ENCODE measurements around the gene UGT1A8.

Gene UGT1A8

DNA sequence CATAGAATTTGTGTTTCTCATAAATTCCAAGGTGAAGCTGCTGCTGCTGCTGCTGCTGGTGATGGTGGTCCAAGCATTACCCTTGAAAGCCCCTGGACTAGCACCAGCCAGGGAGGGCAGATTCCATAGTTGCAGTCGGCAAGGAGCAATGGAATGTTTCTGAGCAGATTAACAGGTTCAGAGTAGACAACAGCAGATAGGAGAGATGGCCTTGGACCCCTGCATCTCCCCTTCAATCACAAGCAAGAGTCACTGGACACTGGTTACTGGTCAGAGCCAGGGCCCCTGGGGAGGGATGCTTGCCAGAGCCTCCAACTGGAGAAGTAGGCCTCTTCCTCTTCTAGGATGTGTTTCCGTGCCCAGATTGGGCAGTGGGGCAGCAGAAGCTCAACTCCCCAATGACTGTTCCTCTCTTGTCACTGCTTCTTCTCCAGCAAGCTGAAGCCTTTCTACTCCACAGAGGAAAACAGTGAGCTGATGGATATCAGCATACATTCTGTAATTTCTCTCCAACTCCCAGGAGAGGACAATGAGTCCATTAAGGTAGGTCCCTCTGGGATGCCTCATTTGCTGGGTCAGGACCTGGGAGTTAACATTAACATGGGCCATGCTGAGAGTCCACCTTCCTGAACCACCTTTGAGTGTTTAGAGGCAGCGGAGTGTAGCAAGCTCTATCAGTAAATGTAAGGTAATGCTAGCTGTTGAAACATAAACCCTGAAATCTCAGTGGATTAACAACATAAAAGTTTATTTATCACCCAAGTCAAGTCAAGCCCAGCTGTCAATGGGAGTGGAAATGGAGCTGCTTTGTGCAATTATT, 196.0 kb downstream of the UGT1A8 start:
- H3K9ac ChIP-seq (ENCODE audit: low read depth, low read length, poor library complexity) = no peak overlapping the region
- H3K18ac ChIP-seq (ENCODE audit: low read length) = no peak overlapping the region
- no peaks in the 10 kb centered on the region for H3K4me1 ChIP-seq (ENCODE audit: control insufficient read depth in 2 of 2, insufficient read depth in 1 of 2, low read depth in 1 of 2, low read length in 2 of 2)
- no peak overlapping the region for H3K4me3 ChIP-seq (ENCODE audit: low read length in 2 of 2)
- H3K14ac ChIP-seq (ENCODE audit: low read length) = no peak overlapping the region
- no peaks in the 10 kb centered on the region for H3K36me3 ChIP-seq (replicated peaks in 1 of 2; ENCODE audit: control insufficient read depth in 2 of 2, insufficient read depth in 2 of 2, low read length in 2 of 2)
- H2BK120ac ChIP-seq (ENCODE audit: low read depth, low read length) = no peak overlapping the region
- H3K4me2 ChIP-seq (ENCODE audit: insufficient read depth, low read length, poor library complexity, severe bottlenecking) = no peak overlapping the region
- no CpG with 5 or more reads among the region's 3 CpGs for WGBS, 2 donors (ENCODE audit: extremely low coverage in 2 of 2, insufficient read length in 2 of 2, insufficient replicate concordance in 1 of 2)
- H2BK5ac ChIP-seq (ENCODE audit: low read length) = no peak overlapping the region
- H4K8ac ChIP-seq (ENCODE audit: low read depth, low read length) = no peak overlapping the region
- no peaks in the 10 kb centered on the region for H3K9me3 ChIP-seq (replicated peaks in 1 of 2; ENCODE audit: control insufficient read depth in 2 of 2, insufficient read depth in 1 of 2, low read depth in 1 of 2, low read length in 2 of 2)
- no peak overlapping the region for H2AFZ ChIP-seq (ENCODE audit: low read length)
- peaks cover 0 to 2% (median 0%) of the 10 kb centered on the region in 3 experiments for H3K27me3 ChIP-seq (ENCODE audit: control insufficient read depth in 3 of 3, insufficient read depth in 3 of 3, low read depth in 1 of 3, low read length in 3 of 3)
- H2BK12ac ChIP-seq (ENCODE audit: low read length) = no peak overlapping the region
- H3K4ac ChIP-seq (ENCODE audit: low read length) = no peak overlapping the region
- no peak overlapping the region for H2AK5ac ChIP-seq (ENCODE audit: low read depth, low read length)
- H4K91ac ChIP-seq (ENCODE audit: low read depth, low read length, poor library complexity) = no peak overlapping the region
- no peak overlapping the region for H2BK15ac ChIP-seq (ENCODE audit: low read length)
- H3K79me1 ChIP-seq (ENCODE audit: low read depth, low read length) = no peaks in the 10 kb centered on the region
- DNase-seq (ENCODE audit: low spot score) = no peak
- H3K23ac ChIP-seq (ENCODE audit: low read depth, low read length, poor library complexity) = no peak overlapping the region
- no peak overlapping the region for H3K27ac ChIP-seq (replicated peaks; ENCODE audit: low read length)

DNA sequence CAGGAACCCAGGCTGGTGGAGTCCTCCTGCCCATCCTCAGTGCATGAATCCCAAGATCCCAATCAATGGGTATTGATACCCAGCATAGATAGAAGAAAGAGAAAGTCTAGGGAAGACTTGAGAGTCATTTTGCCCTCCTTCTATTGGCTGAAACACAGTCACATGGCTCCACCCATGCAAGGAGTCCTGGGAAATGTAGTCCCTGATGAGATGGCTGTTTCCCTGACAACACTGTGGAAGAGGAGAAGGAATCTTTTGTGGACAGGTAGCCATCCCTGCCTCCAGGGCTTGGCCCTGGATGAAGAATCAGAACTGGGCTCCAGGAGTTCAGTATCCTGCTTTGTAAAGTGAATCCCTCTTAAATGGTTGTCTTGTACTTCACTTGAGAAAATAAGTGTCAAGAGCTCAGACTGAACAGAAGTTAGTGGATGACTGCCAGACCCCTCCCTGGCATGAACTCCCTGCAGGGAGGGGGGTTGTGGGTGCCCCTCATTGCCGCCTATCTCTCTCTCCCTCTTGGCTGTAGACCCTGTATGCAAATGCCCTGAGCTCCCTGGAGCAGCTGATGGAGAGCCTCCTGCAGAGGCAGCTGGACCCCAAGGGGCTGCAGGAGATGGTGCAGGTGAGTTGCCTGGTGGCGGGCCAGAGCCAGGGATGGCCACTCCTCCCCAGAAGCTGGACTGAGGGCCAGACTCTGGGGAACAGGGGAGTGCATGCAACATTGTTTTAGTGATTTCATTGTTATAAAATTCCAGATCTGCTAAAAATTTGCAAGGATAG, 196.8 kb downstream of the UGT1A8 start:
- no peaks in the 10 kb centered on the region for H3K36me3 ChIP-seq (replicated peaks in 1 of 2; ENCODE audit: control insufficient read depth in 2 of 2, insufficient read depth in 2 of 2, low read length in 2 of 2)
- no peak for DNase-seq (ENCODE audit: low spot score)

DNA sequence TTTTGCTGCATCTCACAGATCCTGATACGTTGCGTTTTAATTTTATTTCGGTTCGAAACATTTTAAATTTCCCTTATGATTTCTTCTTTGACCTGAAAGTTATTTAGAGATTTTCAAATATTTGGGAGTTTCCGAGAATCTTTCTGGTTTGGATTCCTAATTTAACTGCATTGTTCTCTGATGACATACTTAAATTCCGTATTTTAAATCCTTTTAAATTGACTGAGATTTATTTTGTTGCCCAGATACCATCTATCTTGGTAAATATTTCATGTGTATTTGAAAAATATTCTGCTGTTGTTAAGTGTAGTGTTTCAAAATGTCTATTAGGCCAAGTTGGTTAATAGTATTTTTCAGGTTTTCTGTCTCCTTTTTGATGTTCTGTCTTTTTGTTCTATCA, 198.4 kb downstream of the UGT1A8 start:
- Histone ChIP-seq H3K4me2 (ENCODE audit: insufficient read depth, low read length, poor library complexity, severe bottlenecking) (no peak overlapping the region), H3K23ac (ENCODE audit: low read depth, low read length, poor library complexity) (no peak overlapping the region), H3K4ac (ENCODE audit: low read length) (no peak overlapping the region)

More for the DNA sequence above, 196.8 kb downstream of the UGT1A8 start:
- H2BK5ac ChIP-seq (ENCODE audit: low read length) = no peak overlapping the region
- H3K4me3 ChIP-seq (ENCODE audit: low read length in 2 of 2) = no peak overlapping the region
- H3K27ac ChIP-seq (replicated peaks; ENCODE audit: low read length) = no peak overlapping the region
- no peaks in the 10 kb centered on the region for H3K79me1 ChIP-seq (ENCODE audit: low read depth, low read length)
- no peak overlapping the region for H4K91ac ChIP-seq (ENCODE audit: low read depth, low read length, poor library complexity)
- no peak overlapping the region for H3K23ac ChIP-seq (ENCODE audit: low read depth, low read length, poor library complexity)
- H3K4me2 ChIP-seq (ENCODE audit: insufficient read depth, low read length, poor library complexity, severe bottlenecking) = no peak overlapping the region
- no peaks in the 10 kb centered on the region for H3K27me3 ChIP-seq (ENCODE audit: control insufficient read depth in 3 of 3, insufficient read depth in 3 of 3, low read depth in 1 of 3, low read length in 3 of 3)
- no peak overlapping the region for H2BK12ac ChIP-seq (ENCODE audit: low read length)
- no peak overlapping the region for H2BK120ac ChIP-seq (ENCODE audit: low read depth, low read length)
- no peak overlapping the region for H3K4ac ChIP-seq (ENCODE audit: low read length)
- H3K4me1 ChIP-seq (ENCODE audit: control insufficient read depth in 2 of 2, insufficient read depth in 1 of 2, low read depth in 1 of 2, low read length in 2 of 2) = no peaks in the 10 kb centered on the region
- no peak overlapping the region for H2AFZ ChIP-seq (ENCODE audit: low read length)
- no peaks in the 10 kb centered on the region for H3K9me3 ChIP-seq (replicated peaks in 1 of 2; ENCODE audit: control insufficient read depth in 2 of 2, insufficient read depth in 1 of 2, low read depth in 1 of 2, low read length in 2 of 2)
- H3K18ac ChIP-seq (ENCODE audit: low read length) = peak overlapping the region; percentile 71
- WGBS, 2 donors (ENCODE audit: extremely low coverage in 2 of 2, insufficient read length in 2 of 2, insufficient replicate concordance in 1 of 2) = no CpG with 5 or more reads among the region's 2 CpGs
- H2AK5ac ChIP-seq (ENCODE audit: low read depth, low read length) = no peak overlapping the region
- no peak overlapping the region for H3K9ac ChIP-seq (ENCODE audit: low read depth, low read length, poor library complexity)
- H2BK15ac ChIP-seq (ENCODE audit: low read length) = no peak overlapping the region
- no peak overlapping the region for H3K14ac ChIP-seq (ENCODE audit: low read length)
- H4K8ac ChIP-seq (ENCODE audit: low read depth, low read length) = no peak overlapping the region

DNA sequence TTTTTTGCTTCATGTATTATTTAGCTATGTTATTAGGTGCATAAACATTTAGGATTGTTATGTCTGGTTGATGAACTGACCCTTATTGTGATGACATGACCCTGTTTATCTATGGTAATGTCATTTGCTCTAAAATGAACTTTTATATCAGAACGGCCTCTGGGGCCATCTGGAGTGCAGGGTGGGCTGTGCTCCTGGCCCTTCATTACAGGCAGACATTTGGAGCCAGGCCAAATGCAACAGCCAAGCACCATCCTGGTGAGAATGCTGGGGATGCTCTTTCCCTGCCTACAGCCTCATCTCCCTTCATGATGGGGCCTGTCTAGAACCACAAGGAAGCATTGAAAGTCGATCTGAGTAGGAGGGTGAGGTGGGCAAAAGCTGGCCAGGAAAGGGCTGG, 198.9 kb downstream of the UGT1A8 start:
- Histone ChIP-seq H4K91ac (ENCODE audit: low read depth, low read length, poor library complexity) (no peak overlapping the region), H2BK120ac (ENCODE audit: low read depth, low read length) (no peak overlapping the region), H3K18ac (ENCODE audit: low read length) (no peak overlapping the region), H3K9ac (ENCODE audit: low read depth, low read length, poor library complexity) (no peak overlapping the region), H3K27ac (replicated peaks; ENCODE audit: low read length) (no peak overlapping the region), H2AK5ac (ENCODE audit: low read depth, low read length) (no peak overlapping the region), H2BK15ac (ENCODE audit: low read length) (no peak overlapping the region), H3K9me3 (replicated peaks in 1 of 2; ENCODE audit: control insufficient read depth in 2 of 2, insufficient read depth in 1 of 2, low read depth in 1 of 2, low read length in 2 of 2) (no peaks in the 10 kb centered on the region), H2BK12ac (ENCODE audit: low read length) (no peak overlapping the region), H3K4me3 (ENCODE audit: low read length in 2 of 2) (no peak overlapping the region), H3K4me2 (ENCODE audit: insufficient read depth, low read length, poor library complexity, severe bottlenecking) (no peak overlapping the region), H3K14ac (ENCODE audit: low read length) (no peak overlapping the region), H2AFZ (ENCODE audit: low read length) (no peak overlapping the region), H2BK5ac (ENCODE audit: low read length) (no peak overlapping the region), H3K79me1 (ENCODE audit: low read depth, low read length) (no peaks in the 10 kb centered on the region), H3K36me3 (replicated peaks in 1 of 2; ENCODE audit: control insufficient read depth in 2 of 2, insufficient read depth in 2 of 2, low read length in 2 of 2) (no peaks in the 10 kb centered on the region), H3K27me3 (ENCODE audit: control insufficient read depth in 3 of 3, insufficient read depth in 3 of 3, low read depth in 1 of 3, low read length in 3 of 3) (peaks cover 0 to 3% (median 0%) of the 10 kb centered on the region in 3 experiments), H4K8ac (ENCODE audit: low read depth, low read length) (no peak overlapping the region), H3K4ac (ENCODE audit: low read length) (no peak overlapping the region), H3K4me1 (ENCODE audit: control insufficient read depth in 2 of 2, insufficient read depth in 1 of 2, low read depth in 1 of 2, low read length in 2 of 2) (peaks cover 0 to 2% of the 10 kb centered on the region in 2 donors), H3K23ac (ENCODE audit: low read depth, low read length, poor library complexity) (peak overlapping the region; percentile 28)
- WGBS, 2 donors (ENCODE audit: extremely low coverage in 2 of 2, insufficient read length in 2 of 2, insufficient replicate concordance in 1 of 2) = no CpG with 5 or more reads among the region's 2 CpGs
- DNase-seq (ENCODE audit: low spot score) = no peak

More for the DNA sequence above, 198.4 kb downstream of the UGT1A8 start:
- Histone ChIP-seq H2BK120ac (ENCODE audit: low read depth, low read length) (no peak overlapping the region), H2BK12ac (ENCODE audit: low read length) (no peak overlapping the region), H2AK5ac (ENCODE audit: low read depth, low read length) (no peak overlapping the region), H4K8ac (ENCODE audit: low read depth, low read length) (no peak overlapping the region), H4K91ac (ENCODE audit: low read depth, low read length, poor library complexity) (no peak overlapping the region), H2BK15ac (ENCODE audit: low read length) (no peak overlapping the region), H3K4me3 (ENCODE audit: low read length in 2 of 2) (no peak overlapping the region), H3K79me1 (ENCODE audit: low read depth, low read length) (no peaks in the 10 kb centered on the region), H3K4me1 (ENCODE audit: control insufficient read depth in 2 of 2, insufficient read depth in 1 of 2, low read depth in 1 of 2, low read length in 2 of 2) (peaks cover 0 to 2% of the 10 kb centered on the region in 2 donors), H2BK5ac (ENCODE audit: low read length) (no peak overlapping the region), H3K9ac (ENCODE audit: low read depth, low read length, poor library complexity) (no peak overlapping the region), H3K27ac (replicated peaks; ENCODE audit: low read length) (no peak overlapping the region), H3K14ac (ENCODE audit: low read length) (no peak overlapping the region), H3K18ac (ENCODE audit: low read length) (no peak overlapping the region), H3K27me3 (ENCODE audit: control insufficient read depth in 3 of 3, insufficient read depth in 3 of 3, low read depth in 1 of 3, low read length in 3 of 3) (peaks cover 0 to 3% (median 0%) of the 10 kb centered on the region in 3 experiments), H2AFZ (ENCODE audit: low read length) (no peak overlapping the region), H3K36me3 (replicated peaks in 1 of 2; ENCODE audit: control insufficient read depth in 2 of 2, insufficient read depth in 2 of 2, low read length in 2 of 2) (no peaks in the 10 kb centered on the region), H3K9me3 (replicated peaks in 1 of 2; ENCODE audit: control insufficient read depth in 2 of 2, insufficient read depth in 1 of 2, low read depth in 1 of 2, low read length in 2 of 2) (no peaks in the 10 kb centered on the region)
- no CpG with 5 or more reads among the region's 6 CpGs for WGBS, 2 donors (ENCODE audit: extremely low coverage in 2 of 2, insufficient read length in 2 of 2, insufficient replicate concordance in 1 of 2)
- DNase-seq (ENCODE audit: low spot score) = no peak

Data from neuronal stem cell (in vitro differentiated cells).